GM21360 (cell line): ENCODE measurements around the gene MAGEA6.
"Not testable (repeated sequence)": the region's sequence is repeated elsewhere in the genome, so short reads cannot be mapped to it uniquely, and the experiment has no call there.

Experiments
- ATAC-seq: cut with Tn5 transposase; IDR thresholded peaks from one replicate; pipeline ENCODE4 v1.9.1; 2021; ENCODE audit warnings: mild to moderate bottlenecking, moderate library complexity; ENCODE audit not compliant: unreplicated experiment

The MAGEA6 gene, protein sequence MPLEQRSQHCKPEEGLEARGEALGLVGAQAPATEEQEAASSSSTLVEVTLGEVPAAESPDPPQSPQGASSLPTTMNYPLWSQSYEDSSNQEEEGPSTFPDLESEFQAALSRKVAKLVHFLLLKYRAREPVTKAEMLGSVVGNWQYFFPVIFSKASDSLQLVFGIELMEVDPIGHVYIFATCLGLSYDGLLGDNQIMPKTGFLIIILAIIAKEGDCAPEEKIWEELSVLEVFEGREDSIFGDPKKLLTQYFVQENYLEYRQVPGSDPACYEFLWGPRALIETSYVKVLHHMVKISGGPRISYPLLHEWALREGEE

DNA sequence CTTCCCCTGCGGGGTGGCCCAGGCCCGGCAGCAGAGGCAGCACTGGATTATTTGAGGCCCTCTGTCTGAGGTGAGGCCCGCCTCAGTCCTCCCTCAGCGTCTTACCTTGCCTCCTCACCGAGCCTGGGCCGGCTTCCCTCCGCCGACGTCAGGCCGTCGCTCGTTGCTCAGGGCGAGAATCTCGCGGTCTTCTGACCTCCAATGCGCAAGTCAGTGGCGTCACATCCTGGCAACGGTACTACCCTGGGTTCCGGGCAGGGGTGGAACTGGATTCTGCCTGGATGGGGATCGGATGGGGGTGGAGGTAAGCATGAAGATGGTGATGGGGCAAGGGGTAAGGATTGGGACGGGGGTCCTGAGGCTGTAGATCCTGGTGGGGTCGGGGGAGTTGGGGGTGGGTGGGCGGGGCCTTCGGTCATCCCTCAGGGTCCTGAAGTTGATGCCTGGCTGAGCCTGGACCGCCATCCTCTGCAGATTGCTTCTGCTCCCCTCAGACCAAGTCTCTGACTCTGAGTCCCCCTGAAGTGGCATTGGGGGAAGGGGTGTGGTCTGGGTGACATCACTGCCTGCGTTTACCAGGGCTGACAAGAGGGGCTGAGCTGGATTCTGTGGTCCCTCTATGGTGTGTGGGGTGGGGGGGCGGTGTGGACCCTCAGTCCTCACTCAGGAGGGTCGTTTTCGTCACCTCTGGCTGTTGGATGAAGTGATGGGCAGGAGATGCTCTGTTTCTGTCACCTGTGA, at the start of gene MAGEA6:
Gene MAGEA6, minus strand, starts transcription at position 141 of the 741 bp plus-strand sequence. CDS start 2,039 bp downstream, outside the sequence.
- ATAC-seq, result not testable (repeated sequence)

DNA sequence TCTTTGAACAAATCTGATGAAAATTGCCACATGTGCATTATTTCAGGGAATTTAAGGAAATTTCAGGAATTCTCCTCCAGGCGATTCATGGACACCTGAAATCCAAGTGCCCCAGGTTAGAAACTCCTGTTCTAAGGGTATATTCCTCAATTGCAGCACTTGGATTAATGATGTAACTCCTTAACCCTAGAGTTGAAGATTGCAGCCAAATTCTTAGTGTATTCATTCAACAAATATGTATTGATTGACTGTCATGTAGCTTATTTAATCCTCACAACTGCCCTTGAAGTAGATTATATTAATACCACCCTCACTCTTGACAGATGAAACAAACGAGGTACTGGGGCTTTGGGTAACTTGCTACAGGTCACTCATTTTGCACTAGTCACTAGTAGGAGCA, 49.8 kb upstream of the MAGEA6 start:
- no peak for ATAC-seq

DNA sequence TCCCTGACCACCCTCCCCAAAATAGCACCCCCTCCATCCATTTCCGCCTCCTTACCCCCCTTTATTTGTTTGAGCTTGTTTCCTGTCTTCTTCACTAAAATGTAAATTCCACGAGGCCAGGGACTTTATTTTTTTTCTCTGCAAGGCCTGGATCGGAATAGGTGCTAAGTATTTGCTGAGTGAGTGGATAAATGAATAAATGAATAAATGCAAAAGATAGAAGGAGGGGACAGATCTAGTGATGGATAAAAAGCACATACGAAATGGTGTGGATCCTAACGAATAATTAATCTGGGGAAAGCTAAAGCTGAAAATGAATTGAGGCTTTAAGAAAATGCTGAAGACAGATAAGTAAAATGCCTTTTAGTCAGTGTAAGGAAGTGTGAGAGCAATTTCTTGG, 48.9 kb upstream of the MAGEA6 start:
- ATAC-seq, result no peak

DNA sequence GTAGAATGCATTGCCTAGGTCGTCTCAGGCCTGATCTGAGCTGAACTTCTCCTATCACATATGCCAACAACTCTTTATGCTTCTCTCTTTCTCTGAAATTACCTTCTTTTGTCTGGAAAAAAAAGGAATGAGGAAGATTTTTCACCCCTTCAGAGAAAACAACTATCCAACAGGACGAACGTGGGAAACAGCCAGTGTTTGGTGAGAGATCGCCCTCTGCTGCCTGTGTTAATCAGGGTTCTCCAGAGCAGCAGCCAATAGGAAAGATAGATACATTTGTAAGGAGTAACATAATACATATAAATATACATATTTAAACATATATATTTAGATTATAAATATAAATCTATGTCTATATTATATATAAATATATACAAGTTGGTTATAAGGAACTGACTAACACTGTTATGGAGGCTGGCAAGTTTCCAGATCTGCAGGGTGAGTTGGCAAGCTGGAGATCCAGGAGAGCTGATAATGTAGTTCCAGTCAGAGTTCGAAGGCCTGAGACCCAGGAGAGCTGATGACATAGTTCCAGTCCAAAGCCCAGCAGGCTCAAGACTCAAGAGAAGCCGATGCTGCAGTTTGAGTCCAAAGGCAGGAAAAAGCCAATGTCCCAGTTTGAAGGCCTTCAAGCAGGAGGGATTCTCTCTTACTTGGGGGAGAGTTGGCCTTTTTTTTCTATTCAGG, 47.7 kb upstream of the MAGEA6 start:
- no peak for ATAC-seq

DNA sequence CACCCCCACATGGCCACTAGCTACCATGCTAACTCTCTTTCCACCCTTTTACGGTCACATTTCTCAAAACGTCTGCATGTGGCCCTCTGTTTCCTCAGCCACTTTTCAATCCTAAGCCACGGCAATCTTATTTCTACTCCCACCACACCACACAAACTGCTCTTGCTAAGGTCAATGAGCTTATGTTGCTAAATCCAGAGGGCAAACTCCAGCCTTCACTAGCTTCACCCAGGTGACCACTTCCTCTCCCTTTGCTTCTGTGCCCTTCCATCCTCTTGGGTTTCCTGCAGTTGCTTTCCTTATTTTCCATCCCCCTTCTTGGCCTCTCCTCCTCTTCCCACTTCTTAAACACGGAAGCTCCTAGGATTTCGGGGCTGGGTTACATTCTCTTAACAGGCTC, 44.6 kb upstream of the MAGEA6 start:
- no peak for ATAC-seq

DNA sequence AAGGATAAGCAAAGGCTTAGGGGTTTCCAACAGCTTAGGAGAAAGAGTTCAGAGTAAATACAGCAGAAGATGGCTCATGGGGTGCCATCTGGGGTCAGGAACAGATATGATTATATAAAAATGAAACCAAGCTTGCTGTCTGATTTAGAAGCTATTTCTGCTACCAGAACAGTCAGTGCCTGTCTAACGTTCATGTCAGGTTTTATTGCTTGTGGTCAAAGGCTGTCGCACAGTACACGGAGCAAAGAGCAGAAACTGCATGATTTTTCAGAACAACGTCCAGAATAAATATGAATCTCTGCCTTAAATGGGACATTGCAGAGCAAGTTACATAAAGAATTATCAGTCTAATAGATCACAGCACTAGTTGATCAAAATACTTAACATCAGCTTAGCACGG, 43.7 kb upstream of the MAGEA6 start:
- no peak for ATAC-seq

DNA sequence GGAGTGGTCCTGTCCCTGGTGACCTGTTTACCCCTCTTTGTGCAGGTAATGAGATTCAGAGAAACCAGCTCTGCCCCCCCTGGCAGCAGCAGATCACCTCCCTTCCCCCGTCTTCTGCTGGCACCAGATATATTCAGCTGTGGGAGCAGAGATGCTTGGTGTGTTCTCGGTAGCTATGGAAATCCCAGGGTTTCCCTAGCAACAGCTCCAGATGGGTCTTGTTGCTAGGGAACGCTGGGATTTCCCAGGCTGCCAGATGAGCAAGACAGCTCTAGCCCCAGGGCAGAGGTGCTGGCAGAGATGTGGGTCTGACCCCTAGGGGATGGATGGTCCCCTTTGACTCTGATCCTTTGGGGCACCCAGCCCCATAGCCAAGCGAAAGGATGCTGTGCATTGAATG, 40.9 kb upstream of the MAGEA6 start:
- no peak for ATAC-seq

DNA sequence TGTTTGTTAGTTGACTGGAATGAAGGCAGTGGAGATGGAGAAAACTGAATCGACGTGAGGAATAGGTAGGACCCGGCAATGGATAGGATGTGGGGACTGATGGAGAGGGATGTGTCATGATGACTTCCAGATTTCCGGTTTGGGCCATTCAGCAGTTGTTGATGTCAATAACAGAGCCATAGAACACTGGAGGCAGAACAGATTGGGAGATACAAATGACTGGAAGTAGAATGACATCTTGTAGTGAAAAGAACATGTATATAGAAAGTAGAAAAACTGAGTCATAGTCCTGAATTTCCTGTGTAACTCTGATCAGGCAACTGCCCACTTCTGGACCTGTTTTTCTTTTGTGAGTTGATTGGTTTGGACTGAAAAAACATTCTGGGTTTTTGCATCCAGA, 36.5 kb upstream of the MAGEA6 start:
- no peak for ATAC-seq

DNA sequence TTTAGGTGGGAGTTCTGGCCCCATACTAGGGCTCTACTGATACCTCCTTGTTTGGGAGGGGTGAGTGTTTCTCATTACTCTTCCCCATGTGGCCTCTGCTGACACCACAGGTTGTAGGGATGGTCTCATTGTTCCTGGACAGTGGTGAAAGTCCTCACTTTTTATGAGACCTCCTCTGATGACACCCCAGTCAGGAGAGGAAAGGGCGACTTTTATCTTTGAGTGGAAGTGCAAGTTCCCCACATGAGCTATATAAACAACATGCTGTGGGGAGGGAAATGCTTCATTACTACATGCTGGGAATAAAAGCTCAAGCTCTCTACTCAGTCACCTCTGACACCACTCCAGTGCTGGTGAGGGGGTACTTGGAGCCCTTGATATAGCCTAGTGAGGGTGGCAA, 29.5 kb upstream of the MAGEA6 start:
- ATAC-seq, result no peak

DNA sequence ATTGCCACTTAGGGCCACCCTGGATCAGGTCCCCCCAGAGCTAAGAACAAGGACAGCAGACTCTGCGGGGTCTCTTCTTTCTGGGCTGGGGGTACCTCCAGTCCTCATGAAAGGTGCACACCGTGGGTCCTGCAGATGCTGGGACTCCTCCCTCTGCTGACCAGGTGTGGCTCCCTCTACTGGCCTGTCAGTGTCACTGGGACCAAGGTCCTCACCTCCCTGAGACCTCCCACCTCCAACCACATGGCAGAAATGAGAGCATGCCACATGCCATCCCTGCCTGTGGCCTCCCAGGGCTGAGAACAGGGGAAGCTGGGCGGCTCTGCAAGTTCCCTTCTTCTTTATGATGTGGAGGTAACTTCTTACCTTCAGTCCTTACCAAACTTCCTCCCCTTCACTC, 17.6 kb upstream of the MAGEA6 start:
- ATAC-seq, result peak; percentile 89

DNA sequence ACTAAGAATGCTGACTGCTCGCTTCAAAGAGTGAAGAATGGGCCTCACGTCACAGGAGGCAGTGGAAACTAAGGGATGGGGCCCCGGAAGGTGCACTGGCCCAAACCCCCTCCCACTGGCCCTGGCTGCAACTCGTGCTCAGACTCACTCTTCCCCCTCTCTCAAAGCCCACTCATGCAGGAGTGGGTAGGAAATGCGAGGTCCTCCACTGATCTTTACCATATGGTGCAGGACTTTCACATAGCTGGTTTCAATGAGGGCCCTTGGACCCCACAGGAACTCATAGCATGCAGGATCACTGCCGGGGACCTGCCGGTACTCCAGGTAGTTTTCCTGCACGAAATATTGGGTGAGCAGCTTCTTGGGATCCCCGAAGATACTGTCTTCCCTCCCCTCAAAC, 2.9 kb downstream of the MAGEA6 start:
- not testable (repeated sequence) for ATAC-seq

DNA sequence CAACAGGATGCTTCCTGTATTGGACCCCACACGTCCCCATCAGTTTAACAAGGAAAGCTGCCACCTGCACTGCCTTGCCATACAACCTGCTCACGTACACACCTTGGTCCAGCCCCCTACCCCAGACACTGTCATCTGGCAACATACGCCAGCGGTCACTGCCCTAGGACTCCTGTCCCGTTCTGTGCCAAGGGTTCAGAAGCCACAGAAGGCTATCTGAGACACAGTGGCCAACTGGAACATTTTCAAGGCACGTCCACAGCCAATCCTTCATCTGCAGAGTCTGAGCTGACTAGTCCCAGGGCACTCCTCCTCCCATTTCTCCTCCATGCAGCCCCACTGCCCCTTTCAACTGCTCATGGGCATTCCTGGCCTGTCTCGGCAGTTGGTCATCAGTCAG, 7.9 kb downstream of the MAGEA6 start:
- ATAC-seq, result not testable (repeated sequence)

DNA sequence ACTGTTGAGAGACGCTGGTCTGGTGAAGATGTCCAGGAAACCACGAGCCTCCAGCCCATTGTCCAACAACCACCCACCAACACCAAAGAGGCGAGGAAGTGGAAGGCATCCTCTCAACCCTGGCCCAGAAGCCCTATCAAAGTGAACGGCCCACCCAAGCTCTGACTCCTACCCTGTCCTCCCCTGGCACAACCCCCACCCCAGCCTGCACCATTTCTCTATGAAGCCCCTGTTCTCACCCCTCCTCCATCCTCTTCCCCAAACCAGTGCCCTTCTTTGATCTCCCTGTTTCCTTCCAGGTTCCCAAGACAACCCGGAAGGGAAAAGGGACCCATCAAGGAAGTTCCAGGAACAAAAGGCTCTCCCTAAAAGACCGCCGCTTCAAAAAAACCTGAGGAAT, 9.9 kb downstream of the MAGEA6 start:
- ATAC-seq, result not testable (repeated sequence)

DNA sequence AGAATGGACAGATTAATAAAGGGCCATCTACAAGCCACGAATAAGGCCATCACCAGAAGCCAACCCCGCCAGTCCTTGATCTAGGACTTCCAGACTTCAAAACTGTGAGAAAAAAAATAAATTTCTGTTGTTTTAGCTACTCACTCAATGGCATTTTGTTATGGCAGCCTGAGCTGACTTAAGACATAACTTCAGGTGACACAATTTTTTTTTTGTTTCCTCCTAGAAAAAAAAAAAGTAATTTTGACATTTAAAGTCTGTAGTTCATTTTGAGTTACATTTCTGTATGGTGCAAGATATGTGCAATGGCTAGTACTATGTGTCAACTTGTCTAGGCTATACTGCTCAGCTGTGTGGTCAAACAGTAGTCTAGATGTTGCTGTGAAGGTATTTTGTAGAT, 10.6 kb downstream of the MAGEA6 start, which contains the start of gene CSAG3:
Gene CSAG3, plus strand, starts transcription at position 301 of the 400 bp plus-strand sequence.
- ATAC-seq, result not testable (repeated sequence)

DNA sequence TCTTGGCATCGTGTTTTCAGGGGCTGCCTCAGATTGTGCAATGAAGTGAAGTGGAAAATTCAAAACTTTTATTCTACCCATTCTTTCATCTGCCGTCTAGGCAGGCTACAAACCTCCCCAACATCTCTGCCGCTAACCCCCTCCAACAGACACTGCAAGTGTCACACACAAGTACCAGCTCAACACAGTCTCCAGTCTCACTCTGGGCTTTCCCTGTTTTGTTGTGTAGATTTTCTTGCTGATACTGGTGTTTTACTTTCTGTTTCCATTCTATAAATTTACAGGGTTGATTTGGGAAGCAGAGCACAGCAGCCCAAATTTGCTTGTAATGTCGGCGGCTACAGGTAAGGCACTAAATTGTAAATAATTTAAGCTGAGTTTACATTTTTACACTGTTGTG, 14.6 kb downstream of the MAGEA6 start:
- not testable (repeated sequence) for ATAC-seq

DNA sequence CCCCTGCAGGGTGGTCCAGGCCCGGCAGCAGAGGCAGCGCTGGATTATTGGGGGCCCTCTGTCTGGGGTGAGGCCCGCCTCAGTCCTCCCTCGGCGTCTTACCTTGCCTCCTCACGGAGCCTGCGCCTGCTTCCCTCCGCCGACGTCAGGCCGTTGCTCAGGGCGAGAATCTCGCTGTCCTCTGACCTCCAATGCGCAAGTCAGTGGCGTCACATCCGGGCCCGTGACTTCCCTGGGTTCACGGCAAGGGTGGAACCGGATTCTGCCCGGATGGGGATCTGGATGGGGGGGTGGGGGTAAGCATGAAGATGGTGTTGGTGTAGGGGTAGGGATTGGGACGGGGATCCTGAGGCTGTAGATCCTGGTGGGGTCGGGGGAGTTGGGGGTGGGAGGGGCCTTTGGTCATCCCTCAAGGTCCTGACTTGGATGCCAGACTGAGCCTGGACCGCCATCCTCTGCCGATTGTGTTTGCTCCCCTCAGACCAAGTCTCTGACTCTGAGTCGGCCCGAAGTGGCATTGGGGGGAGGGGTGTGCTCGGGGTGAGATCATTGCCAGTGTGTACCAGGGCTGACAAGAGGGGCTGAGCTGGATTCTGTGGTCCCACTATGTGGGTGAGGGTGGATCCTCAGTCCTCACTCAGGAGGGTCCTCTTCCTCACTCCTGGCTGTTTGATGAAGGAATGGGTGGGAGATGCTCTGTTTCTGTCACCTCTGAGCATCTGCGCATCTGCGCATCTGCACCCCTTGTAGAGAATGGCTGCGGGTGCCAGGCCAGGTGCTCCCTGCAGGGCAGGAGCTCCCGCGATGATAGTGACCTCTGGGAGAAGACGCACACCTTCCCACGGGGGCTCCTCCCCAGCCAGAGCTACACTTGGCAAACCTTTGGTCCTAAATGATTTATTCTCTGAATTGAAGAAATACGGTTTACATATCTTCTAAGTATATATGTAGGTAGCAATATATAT, 15.5 kb downstream of the MAGEA6 start, which contains the start of gene MAGEA2:
Gene MAGEA2, minus strand, starts transcription at position 157 of the 965 bp plus-strand sequence. CDS start 2,479 bp downstream, outside the sequence.
- ATAC-seq, result not testable (repeated sequence)

DNA sequence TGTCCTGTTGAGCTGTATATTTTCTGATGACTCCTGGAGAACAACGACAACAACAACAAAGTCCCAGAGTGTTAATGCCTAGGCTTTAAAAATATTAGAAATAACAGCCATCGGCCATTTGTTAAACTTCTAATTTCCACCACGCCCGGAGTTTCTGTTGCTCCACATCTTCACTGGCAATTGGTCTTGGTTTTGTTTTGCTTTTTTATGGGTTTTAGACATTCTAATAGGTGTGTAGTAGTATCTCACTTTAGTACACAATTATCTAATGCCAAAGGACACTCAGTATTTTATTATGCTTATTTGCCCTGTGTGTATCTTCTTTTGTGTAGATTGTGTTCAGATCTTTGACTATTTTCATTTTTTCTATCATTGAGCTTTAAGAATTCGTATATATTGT, 30.9 kb downstream of the MAGEA6 start:
- no peak for ATAC-seq

DNA sequence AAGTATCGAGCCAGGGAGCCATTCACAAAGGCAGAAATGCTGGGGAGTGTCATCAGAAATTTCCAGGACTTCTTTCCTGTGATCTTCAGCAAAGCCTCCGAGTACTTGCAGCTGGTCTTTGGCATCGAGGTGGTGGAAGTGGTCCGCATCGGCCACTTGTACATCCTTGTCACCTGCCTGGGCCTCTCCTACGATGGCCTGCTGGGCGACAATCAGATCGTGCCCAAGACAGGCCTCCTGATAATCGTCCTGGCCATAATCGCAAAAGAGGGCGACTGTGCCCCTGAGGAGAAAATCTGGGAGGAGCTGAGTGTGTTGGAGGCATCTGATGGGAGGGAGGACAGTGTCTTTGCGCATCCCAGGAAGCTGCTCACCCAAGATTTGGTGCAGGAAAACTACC, 33.0 kb downstream of the MAGEA6 start:
- ATAC-seq, result not testable (repeated sequence)

DNA sequence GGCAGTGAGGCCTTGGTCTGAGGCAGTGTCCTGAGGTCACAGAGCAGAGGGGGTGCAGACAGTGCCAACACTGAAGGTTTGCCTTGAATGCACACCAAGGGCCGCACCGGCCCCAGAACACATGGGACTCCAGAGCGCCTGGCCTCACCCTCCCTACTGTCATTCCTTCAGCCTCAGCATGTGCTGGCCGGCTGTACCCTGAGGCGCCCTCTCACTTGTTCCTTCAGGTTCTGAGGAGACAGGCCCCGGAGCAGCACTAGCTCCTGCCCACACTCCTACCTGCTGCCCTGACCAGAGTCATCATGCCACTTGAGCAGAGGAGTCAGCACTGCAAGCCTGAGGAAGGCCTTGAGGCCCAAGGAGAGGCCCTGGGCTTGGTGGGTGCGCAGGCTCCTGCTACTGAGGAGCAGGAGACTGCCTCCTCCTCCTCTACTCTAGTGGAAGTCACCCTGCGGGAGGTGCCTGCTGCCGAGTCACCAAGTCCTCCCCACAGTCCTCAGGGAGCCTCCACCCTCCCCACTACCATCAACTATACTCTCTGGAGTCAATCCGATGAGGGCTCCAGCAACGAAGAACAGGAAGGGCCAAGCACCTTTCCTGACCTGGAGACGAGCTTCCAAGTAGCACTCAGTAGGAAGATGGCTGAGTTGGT, 33.5 kb downstream of the MAGEA6 start:
- no peak for ATAC-seq

DNA sequence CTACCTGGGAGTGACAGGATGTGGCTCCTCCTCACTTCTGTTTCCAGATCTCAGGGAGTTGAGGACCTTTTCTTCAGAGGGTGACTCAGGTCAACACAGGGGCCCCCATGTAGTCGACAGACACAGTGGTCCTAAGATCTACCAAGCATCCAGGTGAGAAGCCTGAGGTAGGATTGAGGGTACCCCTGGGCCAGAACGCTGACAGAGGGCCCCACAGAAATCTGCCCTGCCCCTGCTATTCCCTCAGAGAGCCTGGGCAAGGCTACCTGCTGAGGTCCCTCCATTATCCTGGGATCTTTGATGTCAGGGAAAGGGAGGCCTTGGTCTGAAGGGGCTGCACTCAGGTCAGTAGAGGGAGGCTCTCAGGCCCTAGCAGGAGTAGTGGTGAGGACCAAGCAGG, 34.4 kb downstream of the MAGEA6 start:
- ATAC-seq, result no peak
